HG03432 (cell line): ENCODE measurements around the gene SARS2.
"Not testable (repeated sequence)": the region's sequence is repeated elsewhere in the genome, so short reads cannot be mapped to it uniquely, and the experiment has no call there.

Experiments
- ATAC-seq: cut with Tn5 transposase; IDR thresholded peaks from one replicate; pipeline ENCODE4 v1.9.1; 2021; ENCODE audit warnings: mild to moderate bottlenecking, moderate library complexity; ENCODE audit not compliant: unreplicated experiment

The SARS2 gene

GRCh38 chr19:38898788-38899446, 31.6 kb downstream of the SARS2 start:
- no peak for ATAC-seq

DNA sequence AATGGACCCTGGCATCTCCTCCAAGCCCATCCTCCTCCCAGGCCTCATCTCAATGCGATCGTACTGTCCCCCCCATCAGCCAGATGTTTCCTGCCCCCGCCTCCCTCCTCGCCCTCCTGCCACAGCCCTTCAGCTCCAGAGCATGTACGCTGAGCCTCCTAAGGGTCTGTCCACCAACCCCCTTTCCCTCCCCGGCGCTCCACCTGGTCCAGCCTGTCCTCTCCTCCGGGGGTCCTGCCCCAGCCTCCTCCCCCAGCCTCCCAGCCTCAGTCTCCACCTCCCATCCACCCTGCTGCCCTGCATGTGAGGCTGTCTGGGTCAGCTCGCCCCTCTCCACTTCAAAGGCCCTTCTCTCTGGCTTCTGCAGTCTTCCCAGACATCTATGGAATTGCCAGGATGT, 35.6 kb downstream of the SARS2 start:
- ATAC-seq: no peak

DNA sequence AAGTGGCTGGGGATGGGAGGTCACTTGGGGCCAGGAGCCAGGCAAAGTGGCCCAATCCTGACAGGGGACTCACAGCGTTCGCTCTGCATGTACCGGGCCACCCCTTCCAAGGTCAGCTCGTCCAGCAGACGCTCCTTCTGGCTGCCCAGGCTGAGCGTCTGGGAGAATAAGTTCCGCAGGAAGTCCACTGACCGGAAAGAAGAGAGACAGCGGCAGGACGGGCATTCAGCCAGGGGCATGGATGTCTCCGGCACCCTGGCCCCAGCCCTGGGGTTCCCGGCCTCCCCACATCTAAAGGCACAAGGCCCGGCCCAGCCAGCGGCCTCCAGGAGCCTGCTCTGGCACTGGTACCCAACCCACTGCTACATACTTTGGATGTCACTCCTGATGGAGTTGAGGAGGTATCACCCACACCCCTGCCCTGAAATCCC, 37.2 kb downstream of the SARS2 start:
- no peak for ATAC-seq

- ATAC-seq: no peak
Observed at GRCh38 chr19:38892841-38893240, 37.7 kb downstream of the SARS2 start.

DNA sequence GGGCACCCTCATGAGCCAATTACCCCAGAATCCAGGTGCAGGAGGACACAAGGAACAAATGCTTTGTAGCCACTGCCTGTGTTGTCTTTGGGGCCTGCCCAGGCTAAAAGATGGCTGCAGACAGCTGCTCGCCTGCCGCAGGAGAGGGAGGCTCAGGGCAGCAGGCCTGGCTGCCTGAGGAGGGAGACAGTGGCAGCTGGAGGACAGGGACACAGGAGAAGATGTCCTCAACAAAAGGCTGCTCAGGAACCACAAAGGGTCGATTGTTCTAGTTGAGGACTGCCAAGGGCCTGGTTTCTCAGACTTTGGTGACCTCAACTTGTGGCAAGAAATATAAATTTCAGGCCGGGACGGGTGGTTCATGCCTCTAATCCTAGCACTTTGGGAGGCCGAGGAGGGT, 38.8 kb downstream of the SARS2 start:
- ATAC-seq: no peak

DNA sequence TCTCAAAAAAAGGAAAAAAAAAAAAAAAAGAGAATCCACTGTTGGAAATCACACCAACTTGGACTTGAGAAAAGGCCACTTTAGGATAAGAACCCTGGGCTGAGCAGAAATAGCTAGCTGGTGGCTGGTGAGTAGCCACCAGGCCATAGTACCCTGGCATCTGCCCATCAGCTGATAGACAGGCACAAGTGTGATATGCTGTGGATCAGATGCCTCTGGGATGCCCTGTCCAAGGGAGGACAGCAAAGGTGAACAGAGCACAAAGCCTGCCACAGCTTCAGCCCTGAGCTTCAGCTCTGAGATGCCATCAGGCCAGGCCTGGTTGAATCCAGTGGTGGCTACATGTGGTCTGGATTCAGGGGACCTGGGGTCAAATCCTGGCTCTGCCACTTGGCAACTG, 39.9 kb downstream of the SARS2 start:
- no peak for ATAC-seq

DNA sequence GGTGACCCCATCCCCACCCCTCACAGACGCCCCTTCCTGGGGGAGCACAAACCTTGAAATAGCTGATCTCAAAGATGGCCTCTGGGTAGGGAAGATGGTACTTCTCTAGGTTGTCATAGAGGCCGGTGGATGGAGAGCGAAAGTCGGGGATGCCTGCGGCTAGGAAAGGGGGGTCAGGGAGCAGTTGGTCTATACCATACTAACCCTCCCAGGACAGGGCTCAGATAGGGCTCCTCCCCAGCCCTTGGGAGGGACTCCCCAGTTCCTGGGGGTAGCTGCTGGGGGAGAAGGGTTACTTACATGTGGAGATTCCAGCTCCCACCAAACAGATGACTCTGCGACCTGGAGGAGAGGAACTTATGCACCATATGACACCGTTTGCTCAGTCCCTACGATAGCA, 40.8 kb downstream of the SARS2 start:
- no peak for ATAC-seq

DNA sequence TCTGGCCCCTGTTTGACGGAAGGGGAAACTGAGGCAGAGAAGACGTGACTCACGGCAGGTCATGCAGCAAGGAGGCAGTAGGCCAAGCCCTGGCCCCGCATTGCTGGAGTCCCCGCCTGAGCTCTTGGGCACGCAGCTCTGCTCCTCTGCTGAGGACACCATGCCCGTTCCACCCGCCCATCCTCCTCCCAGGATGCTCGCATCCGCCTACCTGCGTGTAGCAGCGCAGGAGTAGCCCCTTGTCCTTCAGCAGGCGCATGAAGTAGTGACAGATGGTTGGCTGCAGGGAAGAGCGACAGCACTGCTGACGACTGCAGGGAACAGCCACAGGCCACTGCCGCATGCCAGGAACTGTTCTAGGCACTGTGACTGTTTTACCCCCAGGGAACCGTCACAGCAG, 41.7 kb downstream of the SARS2 start:
- no peak for ATAC-seq

GRCh38 chr19:38884691-38885090, 45.9 kb downstream of the SARS2 start:
- ATAC-seq: not testable (repeated sequence)

- no peak for ATAC-seq
Observed at GRCh38 chr19:38883286-38883685, 47.3 kb downstream of the SARS2 start.

DNA sequence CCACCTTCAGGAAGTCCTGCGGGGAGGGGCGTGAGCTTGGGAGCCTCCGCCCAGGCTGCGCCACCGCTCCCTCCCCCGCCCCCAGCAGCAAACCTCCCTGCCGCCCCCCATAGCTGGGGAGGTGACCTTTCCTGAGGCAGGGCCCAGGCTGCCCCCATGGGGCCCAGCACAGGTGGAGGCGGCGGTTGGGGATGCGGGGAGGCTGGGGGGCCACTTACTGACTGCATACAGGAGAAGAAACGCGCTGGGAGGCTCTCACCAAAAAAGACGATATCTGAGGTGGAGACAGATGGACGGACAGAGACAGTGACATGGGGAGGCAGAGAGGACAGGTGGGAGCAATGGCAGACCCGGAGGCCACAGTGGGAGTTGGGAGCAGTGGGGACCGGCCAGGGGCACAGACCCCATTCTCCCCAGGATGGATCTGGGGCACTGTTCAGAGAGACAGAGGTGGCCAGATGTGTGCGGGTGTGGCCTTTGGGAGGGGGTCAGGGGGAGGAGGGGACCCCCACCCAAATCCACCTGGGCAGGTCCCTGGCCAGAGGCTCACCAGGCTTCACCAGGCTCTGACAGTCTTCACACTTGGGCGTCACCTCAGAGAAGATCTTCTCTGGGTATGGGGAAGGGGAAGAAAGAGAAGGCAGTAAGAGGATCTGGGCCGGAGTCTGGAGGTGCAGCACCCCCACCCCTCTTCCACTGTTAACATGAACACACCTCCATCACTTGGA, 49.5 kb downstream of the SARS2 start:
- ATAC-seq: no peak

DNA sequence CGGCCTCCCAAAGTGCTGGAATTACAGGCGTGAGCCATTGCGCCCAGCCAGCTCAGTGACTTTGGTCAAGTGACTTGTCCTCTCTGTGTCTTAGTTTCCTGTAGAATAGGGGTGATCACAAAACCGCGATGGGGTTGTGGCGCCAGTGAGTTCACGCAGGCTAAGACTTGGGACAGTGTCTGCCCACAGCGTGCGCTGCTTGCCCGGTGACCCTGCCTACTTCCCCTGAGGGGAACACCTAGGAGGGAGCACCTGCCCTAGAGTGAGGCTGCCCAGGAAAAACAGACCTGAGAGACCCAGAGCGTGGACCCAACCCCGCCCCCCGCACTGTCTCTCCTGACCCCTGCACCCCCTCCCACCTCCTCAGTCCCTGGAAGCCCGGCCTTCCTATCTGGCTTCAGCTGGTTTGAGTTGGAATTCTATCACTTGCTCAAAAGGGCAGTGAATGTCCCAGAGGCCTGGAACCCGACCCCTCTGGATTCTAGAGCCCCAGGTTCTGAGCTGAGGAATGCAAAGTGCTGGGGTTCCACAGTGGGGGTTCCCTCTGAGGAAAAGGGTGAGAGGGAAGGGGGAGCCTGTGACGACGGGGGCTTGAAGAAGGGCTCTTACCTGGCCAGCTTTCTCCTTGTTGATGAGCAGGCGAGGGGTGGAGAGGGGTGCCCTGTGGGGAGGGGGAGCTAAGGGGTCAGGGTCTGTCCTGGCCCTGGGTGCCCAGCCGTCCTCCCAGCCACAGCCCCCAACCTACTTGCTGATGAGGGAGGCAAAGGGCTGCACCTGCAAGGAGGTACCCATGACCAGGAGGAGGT, 50.3 kb downstream of the SARS2 start:
- no peak for ATAC-seq

DNA sequence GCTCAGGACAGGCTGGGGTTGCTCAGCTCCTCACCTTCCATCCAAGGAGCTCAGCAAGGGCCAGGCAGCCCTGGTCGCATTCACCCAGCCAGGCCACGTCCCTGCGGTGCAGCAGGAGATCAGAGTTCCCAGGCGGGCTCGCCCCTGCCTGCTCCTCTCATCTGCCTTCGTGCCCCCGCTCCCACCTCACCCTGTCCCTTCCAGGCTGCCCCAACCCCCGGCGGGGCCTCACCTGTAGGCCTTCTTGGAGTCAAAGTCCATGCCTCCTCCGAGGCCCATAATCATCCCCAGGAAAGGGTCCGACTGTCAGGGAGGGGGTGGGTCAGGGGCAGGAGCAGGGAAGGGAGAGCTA, 51.2 kb downstream of the SARS2 start:
- ATAC-seq: no peak

GRCh38 chr19:38878575-38879399, 51.8 kb downstream of the SARS2 start:
- no peak for ATAC-seq

- ATAC-seq: peak; percentile 64
Observed at GRCh38 chr19:38877781-38878574, 52.6 kb downstream of the SARS2 start, which contains the start of gene RINL. Gene RINL (minus strand): TSS chr19:38878275. CDS start chr19:38876742, 1,533 bp downstream.

- ATAC-seq: no peak
Observed at GRCh38 chr19:38875656-38876395, 54.7 kb downstream of the SARS2 start.

- ATAC-seq: not testable (repeated sequence)
Observed at GRCh38 chr19:38873400-38873799, 57.2 kb downstream of the SARS2 start.

DNA sequence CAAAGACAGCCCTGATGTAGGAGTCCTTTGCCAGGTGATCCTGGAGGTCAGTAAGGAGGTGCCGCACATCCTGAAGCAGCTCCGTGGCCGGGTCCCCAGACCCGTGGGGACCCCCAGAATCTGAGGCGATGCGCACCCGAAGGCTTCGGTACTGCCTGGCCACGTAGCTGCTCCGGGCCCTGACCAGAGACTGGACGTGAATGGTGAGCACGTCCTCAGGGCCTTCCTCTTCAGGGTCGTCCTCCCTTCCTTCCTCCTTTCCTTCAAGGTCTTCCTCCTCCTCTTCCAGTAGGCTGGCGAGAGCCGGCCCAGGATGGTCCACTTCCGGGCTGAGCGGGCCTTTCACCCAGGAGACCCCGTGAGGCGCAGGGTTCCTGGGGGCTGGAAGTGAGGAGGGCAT, 60.0 kb downstream of the SARS2 start:
- no peak for ATAC-seq

DNA sequence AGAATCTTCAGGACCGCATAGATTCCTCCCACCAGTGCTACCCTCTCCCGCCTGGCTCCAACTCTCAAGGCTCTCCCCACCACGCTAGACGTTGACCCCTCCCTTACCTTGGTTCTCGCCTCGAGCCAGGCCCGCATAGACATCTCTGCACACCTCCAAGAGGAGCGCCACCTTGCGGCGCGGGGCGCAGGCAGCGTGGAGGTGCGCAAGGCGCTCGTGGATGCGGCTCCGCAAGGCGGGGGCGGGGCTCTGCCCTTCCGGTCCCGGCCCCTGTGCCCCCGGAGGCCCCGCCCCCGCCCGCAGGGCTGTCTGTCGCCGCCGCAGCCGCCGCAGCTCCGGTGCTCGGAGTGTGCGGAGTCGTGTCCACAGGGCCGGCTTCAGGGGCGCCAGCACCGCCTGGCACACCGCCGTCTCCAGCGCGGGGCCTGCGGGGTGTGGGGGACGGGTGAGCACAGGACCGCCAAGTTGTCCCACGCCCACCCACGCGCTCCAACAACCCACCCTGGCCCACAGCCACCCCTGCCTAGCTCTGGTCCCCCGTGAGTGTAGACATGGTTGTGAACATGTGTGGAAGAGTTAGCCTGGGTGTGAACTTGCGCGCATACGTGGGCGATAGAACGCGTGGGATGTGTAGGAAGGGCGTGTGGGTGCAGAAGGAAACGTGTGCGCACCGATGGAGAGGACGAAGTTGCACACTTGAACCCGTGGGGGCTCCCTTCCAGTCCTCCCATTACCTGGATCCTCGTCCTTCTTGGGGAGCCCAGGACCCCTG, 60.5 kb downstream of the SARS2 start:
- ATAC-seq: peak; percentile 87
